GM12892 (cell line): Measurements from ENCODE around the gene PPP1R3G.
A peak's percentile ranks its signal among the peaks of the same experiment; 100 is the strongest.

Experiments used
- DNase-seq: peaks from one replicate; pipeline ENCODE4 v3.0.0; 2011; ENCODE audit not compliant: insufficient read length
- FAIRE-seq: peaks from 2 replicates; lab custom pipeline; 2011; peaks lifted over from hg19 to GRCh38; lab: Jason Lieb, UNC
- POLR2A ChIP-seq: IDR thresholded peaks from 2 replicates; pipeline ENCODE4 v1.6.1; 2011; ENCODE audit warnings: low read depth, low read length, control low read depth
- POLR2AphosphoS5 ChIP-seq: IDR thresholded peaks from 2 replicates; pipeline ENCODE4 v1.6.1; 2011; ENCODE audit warnings: low read depth, low read length, control low read depth
- TAF1 ChIP-seq: IDR thresholded peaks from 2 replicates; pipeline ENCODE4 v1.6.1; 2011; ENCODE audit warnings: low read depth, mild to moderate bottlenecking, control low read depth, low read length, borderline replicate concordance

Gene PPP1R3G

DNA sequence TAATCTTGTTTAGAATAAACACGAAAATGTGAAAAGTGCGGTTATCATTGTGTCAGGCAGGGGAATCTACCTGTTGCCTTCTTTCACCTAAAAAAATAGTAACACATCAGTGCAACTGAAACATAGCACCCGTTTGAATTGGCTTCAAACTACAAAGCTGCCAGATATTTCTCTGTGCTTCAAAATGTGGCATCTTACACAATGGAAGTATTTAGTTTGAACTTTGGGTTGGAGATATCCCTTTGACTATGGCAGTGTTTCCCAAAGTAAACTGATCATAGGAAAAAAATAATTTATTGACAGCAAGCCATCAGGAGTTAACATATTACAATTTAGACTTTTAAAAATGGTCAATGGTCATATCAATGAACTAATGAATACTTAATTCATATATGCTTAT lies 3.6 kb downstream of the PPP1R3G start:
- TF ChIP-seq TAF1 = no peak
- no peak for TF ChIP-seq POLR2A
- no peak for TF ChIP-seq POLR2AphosphoS5
- FAIRE-seq (no peak), DNase-seq (no peak)

- FAIRE-seq (no peak), DNase-seq (no peak)
- TF ChIP-seq POLR2AphosphoS5 = no peak
- no peak for TF ChIP-seq TAF1
- no peak for TF ChIP-seq POLR2A
Measured at GRCh38 chr6:5089481-5090438, 4.6 kb downstream of the PPP1R3G start.

DNA sequence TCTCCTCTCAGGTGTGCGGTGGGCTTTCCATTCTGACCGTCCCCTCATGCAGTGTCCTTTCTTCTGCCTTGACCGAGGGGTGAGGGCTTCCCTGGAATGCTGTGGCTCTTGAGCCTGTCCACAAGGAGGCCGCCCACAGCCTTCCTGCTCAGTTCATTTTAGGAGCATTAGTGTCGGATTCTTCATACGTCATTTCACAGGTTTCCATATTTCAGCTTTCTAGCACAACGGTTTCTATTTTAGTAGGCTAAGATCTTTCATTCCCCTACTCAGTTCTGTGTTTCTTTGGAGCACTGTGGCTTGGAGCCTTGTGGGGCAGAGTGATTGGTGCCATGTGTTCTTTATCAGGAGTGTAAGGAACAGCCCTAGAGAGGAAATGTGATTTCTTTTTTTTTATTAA lies 5.5 kb downstream of the PPP1R3G start:
- FAIRE-seq = no peak
- TF ChIP-seq POLR2AphosphoS5 = no peak
- TF ChIP-seq TAF1 = no peak
- TF ChIP-seq POLR2A = no peak
- no peak for DNase-seq

GRCh38 chr6:5091210-5092069 lies 6.3 kb downstream of the PPP1R3G start:
- TF ChIP-seq TAF1 = no peak
- DNase-seq (no peak), FAIRE-seq (peak; percentile 56)

DNA sequence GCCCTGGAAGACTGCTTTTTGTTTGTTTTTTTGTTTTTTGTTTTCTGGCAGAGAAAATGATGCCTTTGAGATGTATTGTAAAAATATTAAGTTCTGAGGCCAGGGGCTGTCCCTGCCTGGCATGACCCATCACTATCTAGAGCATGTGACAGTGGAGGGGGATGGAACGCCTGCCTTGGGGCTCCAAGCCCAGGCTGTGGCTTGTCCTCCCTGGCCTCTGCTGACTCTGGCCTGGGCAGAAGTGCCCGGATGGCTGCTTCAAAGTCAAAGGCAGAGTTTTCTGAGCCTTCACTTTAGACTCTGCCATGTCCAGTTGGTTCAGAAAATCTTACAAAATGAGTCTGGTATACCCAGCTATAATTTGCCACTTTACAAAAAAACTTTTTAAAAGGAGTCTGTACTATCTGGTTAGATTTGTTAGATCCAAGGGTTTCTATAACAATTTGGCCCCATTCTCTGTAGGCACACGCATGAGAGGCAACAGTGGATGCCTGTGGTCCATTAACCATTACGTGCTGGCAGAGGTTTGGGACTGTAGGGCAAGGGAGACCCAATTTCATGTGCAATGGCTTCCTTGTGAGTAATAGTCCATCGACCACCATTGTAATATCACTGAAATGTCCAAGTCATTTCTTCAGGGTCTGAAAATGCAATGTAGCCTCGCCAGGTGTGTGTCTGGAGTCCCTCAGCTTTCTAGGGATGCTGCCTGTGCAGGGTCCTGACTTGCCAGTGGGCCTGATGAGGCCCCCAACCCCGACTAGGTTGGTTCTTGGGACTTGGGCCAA lies 8.3 kb downstream of the PPP1R3G start:
- DNase-seq (no peak), FAIRE-seq (no peak)
- TF ChIP-seq POLR2A (no peak), TAF1 (no peak), POLR2AphosphoS5 (no peak)

- no peak for TF ChIP-seq POLR2A
- TF ChIP-seq POLR2AphosphoS5 = no peak
- no peak for TF ChIP-seq TAF1
- DNase-seq (no peak), FAIRE-seq (no peak)
Measured at GRCh38 chr6:5094327-5094726, 9.2 kb downstream of the PPP1R3G start.

GRCh38 chr6:5095236-5095635 lies 10.1 kb downstream of the PPP1R3G start:
- FAIRE-seq (peak; percentile 5), DNase-seq (no peak)
- TF ChIP-seq POLR2A (no peak), TAF1 (no peak), POLR2AphosphoS5 (no peak)

DNA sequence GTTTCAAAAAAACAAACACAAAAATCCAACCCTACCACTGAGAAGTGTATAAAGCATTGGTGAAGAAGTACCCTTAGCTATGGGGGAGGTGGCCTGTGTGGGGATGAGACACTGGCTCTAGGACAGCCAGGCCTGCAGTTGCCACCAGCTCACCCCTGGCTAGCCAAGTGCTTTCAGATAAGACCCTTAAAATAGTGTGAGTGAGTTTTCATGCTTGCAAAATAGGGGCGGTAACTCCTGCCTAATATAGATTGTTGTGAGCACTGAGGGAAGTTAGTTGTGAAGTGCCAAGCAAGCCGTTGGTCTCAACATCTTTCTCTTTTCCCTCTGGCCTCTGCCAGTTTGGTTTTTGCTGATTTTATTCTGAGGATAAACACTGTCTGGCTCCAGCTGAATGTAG lies 11.3 kb downstream of the PPP1R3G start:
- FAIRE-seq = no peak
- no peak for TF ChIP-seq POLR2A

DNA sequence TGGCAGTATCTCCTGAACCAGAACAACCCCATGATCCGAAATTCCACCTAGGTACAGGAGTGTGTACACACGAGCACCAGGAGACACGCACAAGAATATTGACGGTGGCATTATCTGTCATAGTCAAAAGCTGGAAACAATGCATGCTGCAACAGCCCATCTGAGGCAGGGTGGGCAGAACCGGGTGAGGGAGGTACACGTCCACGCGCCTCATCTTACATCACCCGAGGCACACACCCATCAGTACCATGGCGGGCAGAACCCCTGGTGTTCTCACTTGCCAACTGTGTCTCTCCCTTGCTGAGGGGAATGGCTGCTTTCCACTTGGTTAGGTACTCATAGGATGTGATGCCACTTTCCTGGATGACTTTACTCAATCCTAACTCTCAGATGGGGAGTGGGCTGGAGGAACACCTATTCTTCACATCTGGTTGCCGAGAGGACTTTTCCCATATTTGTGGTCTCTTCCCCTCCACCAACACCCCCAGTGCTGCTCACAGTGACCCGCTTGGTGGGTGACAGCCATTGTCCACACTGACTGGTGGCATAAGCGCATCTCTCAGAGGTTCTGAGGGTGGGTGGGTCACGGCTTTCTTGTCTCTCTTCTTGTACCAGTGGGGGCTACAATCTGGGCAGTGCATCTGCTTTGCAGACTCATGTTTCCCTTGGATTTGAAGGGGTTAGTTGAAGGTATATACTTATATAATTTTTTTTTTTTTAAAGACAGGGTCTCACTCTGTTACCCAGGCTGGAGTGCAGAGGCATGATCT lies 13.5 kb downstream of the PPP1R3G start:
- DNase-seq (no peak), FAIRE-seq (no peak)
- no peak for TF ChIP-seq TAF1

More for the DNA sequence above, 11.3 kb downstream of the PPP1R3G start:
- DNase-seq = no peak

GRCh38 chr6:5099537-5099936 lies 14.4 kb downstream of the PPP1R3G start:
- FAIRE-seq (no peak), DNase-seq (no peak)

More at GRCh38 chr6:5099537-5099936, 14.4 kb downstream of the PPP1R3G start:
- TF ChIP-seq POLR2A (no peak), TAF1 (no peak), POLR2AphosphoS5 (no peak)
